ENCODE data around the gene TAPBPL.
A peak's percentile ranks its signal among the peaks of the same experiment; 100 is the strongest.
"Not testable (repeated sequence)": the region's sequence is repeated elsewhere in the genome, so short reads cannot be mapped to it uniquely, and the experiment has no call there.

TAPBPL gene, protein sequence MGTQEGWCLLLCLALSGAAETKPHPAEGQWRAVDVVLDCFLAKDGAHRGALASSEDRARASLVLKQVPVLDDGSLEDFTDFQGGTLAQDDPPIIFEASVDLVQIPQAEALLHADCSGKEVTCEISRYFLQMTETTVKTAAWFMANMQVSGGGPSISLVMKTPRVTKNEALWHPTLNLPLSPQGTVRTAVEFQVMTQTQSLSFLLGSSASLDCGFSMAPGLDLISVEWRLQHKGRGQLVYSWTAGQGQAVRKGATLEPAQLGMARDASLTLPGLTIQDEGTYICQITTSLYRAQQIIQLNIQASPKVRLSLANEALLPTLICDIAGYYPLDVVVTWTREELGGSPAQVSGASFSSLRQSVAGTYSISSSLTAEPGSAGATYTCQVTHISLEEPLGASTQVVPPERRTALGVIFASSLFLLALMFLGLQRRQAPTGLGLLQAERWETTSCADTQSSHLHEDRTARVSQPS

DNA sequence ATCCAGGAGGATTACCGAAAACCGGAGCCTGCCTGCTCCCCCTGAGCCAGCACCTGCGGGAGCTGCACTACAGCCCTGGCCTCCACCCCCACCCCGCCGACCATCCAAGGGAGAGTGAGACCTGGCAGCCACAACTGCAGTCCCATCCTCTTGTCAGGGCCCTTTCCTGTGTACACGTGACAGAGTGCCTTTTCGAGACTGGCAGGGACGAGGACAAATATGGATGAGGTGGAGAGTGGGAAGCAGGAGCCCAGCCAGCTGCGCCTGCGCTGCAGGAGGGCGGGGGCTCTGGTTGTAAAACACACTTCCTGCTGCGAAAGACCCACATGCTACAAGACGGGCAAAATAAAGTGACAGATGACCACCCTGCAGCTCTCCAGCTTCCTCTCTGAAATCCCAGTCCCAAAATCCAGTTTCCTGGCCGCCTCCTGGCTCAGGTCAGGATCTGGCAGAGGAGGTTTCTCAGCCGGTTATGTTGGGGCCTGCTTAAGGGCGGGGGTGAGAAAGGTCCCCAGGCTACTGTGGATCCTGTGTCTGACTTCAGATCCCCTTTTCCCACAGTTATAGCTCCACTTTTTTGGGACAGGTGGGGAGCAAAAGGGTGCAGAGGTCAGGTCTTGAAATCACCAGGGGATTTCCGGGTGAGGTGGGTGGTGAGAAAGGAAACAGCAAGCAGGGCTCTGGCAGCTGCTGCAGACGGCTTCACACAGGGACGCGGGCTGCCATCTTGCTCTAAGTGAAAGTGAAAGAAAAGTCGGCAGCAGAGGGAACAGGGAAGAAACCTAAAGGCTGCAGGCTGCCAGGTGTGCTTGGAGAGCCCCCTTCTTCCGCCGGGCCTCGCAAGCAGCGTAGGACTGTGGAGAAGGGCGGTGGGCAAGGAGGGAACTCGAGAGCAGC lies at the start of gene TAPBPL:
Gene TAPBPL (plus strand): TSS at position 695 of the 897 bp plus-strand sequence. CDS start 207 bp downstream, outside the sequence.
- DNase-seq (ENCODE audit: low read depth in 2 of 3, low spot score in 2 of 3), result peak in 1 of 3 experiments; percentile 60

DNA sequence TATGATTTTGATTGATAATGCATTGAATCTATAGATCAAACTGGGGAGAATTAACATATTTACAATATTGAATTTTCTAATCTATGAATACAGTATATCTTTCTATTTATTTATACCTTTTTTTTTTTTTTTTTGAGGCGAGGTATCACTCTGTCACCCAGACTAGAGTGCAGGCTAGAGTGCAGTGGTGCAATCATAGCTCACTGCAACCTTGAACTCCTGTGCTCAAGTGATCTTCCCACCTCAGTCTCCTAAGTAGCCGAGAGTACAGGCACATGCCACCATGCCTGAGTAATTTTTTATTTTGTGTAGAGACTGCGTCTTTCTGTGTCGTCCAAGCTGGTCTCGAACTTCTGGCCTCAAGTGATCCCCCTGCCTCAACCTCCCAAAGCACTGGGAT lies 47.5 kb upstream of the TAPBPL start:
- DNase-seq (ENCODE audit: low read depth in 2 of 3, low spot score in 2 of 3), result no peak

DNA sequence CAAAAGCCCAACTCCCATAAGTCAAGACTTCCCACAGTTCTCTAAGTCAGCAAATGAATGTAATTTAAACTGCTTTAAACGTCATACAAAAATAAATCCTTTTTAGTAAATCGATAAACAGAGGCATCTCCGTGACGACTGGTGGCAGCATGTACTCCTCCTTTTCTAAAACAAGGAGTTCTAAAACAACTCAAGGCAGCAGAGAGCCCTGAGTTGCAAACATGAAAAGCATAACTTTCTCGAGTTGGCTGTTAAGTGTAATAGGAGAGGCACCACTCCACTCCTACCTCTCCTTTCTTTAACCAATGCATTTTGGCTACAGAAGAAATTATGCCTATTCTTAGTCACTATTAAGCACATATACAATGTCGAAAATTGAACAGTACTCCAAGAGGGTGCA lies 45.9 kb upstream of the TAPBPL start:
- DNase-seq (ENCODE audit: low read depth in 2 of 3, low spot score in 2 of 3), result no peak

DNA sequence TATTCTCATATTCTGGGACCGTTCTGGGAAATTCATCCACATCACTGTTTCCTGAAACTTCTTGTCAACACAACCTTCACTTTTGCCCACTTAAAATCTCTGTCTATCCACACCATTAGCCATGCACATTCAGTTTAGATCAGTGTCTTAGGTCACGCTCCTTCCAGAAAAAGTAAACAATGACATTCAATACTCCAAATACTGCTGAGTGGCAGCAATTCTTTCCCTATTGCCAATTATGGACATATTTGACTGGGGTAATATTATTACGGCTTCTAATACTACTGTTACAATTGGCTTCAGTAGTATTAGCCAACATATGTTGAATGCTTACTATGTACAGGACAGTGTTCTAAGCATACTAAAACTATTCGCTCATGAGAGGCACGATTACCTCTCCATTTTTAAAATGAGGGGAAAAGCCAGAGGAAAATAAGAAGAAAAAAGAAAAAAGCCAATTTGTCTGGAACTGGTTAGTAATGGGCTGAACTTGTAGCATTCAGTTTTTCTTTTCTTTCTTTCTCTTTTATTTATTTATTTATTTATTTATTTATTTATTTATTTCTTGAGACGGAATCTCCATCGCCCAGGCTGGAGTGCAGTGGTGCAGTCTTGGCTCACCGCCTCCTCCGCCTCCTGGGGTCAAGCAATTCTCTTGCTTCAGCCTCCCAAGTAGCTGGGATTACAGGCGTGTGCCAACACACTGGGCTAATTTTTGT lies 44.4 kb upstream of the TAPBPL start:
- DNase-seq (ENCODE audit: low read depth in 2 of 3, low spot score in 2 of 3), result no peak

DNA sequence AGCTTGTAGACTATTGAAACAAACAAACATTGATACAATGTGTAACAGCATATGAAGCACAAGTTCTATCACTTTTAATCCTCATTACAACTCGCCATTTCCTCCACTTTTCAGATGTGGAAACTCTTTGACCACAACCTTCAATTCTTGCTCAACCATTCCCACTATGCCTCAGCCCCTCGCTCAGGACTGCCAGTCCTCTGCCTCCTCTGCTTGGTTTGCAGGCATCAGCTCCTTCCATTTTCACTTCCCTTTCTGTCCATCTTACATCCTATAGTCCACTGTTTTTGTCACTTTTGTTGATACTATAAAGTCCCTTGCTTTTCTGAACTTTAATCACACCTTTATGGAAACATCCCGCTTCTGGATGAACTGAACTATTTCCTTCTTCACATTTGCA lies 35.2 kb upstream of the TAPBPL start:
- no peak for DNase-seq (ENCODE audit: low read depth in 2 of 3, low spot score in 2 of 3)

DNA sequence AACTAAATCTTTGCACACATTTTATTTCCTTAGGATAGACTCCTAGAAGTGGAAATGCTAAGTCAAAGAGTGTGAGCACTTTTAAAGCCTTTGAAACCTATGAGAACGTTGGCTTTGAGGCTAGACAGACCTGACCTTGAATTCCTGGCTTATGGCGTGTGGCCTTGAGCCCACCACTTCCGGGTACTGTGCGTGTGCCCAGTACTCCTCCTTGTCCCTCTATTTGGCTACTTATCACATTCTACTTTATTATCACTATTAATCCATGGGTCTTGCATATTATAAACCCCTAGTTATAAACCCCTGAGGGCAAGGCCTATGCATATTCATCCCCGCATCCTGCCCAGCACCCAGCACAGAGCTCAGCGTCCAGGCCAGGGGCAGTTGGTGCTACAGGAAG lies 33.0 kb upstream of the TAPBPL start:
- no peak for DNase-seq (ENCODE audit: low read depth in 2 of 3, low spot score in 2 of 3)

DNA sequence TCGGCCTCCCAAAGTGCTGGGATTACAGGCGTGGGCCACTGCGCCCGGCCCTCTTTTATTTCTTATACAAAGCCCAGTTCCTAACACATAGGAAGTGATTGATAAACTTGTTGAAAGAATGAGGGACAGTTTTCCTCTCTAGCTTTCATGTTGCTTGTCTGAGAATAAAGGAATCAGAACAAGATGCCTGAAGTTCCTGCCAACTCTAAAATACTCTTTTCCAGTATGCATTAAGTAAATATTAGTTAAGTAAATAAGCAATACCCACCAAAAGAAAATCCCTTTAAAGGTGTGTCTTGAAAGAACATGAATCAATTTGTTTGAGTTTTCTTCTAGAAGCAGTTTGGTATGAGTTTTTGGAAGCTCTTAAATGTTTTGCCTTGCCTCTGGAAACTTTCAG lies 31.5 kb upstream of the TAPBPL start:
- no peak for DNase-seq (ENCODE audit: low read depth in 2 of 3, low spot score in 2 of 3)

DNA sequence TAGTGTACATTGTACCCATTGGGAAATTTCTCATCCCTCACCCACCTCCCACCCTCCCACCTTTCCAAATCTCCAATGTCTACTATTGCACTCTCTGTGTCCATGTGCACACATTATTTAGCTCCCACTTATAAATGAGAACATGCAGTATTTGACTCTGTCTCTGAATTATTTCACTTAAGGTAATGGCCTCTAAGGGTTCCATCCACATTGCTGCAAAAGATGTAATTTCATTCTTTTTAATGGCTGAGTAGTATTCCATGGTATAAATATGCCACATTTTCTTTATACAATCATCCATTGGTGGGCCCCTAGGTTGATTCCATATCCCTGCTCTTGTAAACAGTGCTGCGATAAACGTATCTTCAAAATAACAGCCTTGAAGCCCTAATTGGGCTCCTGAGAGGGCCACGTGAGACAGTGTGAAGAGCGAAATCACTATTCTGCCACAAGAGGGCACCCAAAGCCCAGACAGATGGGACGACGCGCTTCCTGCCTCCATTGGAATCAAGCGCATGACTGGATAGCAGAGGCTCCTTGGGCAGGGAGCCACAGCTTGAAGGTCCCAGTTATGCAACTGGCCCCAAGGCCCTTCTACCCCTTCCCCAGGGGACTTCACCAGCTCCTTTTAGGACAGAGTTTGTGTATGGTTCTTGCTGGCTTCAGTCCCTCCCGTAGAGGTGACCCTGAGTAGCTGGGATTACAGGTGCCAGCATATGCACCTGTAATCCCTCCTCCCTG lies 28.4 kb upstream of the TAPBPL start:
- peak in 1 of 3 experiments; percentile 31 for DNase-seq (ENCODE audit: low read depth in 2 of 3, low spot score in 2 of 3)

DNA sequence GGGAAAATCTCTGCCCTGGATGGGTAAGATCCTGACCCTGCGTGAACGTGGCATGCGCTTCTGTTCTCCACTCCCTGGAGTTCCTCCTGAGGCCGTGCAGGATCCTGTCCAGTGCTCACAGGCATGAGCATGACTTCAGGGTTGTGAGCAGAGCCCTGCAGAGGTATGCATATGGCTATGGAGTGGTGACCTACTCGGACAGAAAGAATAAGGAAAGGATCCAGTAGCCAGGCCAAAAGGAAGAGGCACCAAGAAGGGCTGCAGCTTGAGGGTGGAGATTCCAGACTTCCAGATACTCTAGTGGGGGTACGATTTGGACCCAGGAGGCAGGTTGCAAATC lies 27.9 kb upstream of the TAPBPL start:
- DNase-seq (ENCODE audit: low read depth in 2 of 3, low spot score in 2 of 3), result no peak

DNA sequence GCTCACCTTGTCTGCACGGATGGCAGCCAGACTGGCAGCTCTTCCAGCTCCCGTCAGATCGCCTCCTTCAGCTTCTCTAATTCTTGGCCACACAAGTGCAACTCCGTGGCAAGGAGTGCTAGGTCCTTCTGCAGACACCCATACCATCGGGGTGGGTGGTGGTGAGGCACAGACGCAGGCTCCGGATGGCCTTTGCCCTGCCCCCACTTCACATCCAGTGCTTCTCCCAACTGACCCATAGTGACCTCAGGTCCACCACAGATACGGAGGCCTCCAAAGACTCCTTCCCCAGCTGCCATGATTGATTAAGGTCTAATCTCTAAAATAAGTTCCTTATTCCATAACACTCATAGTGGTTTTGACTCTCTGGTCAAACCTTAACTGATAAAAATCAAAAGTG lies 27.0 kb upstream of the TAPBPL start:
- no peak for DNase-seq (ENCODE audit: low read depth in 2 of 3, low spot score in 2 of 3)

DNA sequence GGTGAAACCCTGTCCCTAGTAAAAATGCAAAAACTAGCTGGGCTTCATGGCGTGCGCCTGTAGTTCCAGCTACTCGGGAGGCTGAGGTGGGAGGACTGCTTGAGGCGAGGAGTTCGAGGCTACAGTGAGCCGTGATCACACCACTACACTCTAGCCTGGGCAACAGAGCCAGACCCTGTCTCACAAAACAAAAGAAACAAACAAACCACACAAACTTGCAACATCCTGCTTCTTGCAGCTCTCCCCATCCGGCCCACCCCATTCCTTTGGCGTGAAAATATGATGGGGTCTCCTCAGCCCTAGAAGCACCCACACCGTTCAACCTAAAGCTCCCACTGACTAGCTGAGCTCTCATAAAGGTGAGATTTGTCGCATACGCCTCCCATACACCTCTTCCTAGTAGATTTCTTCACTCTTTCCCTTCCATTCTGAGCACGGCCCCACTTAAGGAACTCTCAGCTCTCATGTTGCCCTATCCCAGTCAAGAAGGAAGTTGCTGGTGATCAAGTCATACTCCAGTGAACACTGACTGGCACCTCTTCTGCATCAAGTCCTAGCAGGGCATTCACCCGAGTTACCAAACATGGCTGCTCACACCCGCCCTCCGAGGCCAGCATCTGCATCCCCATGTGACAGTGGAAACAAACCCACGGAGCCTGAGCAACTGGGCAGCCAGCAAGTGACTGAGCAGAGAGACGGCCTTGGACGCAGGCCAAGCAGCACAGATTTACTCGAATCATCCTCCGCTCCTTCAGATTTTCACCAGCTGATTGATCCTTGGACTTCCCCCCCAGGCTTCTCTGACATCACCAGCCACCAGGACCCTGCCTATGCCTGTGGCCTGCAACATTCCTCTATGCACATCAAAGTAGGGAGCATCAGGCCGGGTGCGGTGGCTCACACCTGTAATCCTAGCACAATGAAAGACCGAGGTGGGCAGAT lies 26.0 kb upstream of the TAPBPL start:
- DNase-seq (ENCODE audit: low read depth in 2 of 3, low spot score in 2 of 3), result no peak

DNA sequence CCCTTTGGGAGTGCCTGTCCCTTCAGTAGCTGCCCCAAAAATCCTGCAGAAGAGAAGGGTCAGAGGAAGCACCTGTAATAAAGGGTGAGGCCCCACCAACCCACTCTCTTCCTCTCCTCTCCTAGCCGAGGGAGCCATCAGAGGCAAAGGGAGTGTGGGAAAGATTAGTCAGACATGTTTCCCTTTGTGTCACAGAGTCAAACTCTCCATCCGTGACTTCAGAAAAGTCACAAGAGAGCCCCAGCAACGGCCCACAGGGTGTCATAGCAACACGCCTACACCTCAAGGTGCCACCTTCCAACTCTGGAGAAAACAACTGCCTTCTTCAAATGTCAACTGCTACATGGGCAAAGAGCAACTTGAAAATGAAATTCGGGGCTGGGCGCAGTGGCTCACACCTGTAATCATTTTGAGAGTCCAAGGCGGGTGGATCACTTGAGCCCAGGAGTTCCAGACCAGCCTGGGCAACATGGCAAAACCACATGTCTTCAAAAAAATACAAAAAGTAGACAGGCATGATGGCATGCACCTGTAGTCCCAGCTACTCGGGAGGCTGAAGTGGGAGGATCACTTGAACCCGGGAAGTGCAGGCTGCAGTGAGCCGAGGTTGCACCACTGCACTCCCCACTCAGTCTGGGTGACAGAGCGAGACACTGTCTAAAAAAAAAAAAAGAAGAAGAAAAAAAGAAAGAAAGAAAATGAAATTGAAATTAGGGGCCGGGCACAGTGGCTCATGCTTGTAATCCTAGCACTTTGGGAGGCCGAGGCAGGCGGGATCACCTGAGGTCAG lies 24.8 kb upstream of the TAPBPL start:
- peak; percentile 74 to 85 (median 79) for DNase-seq (ENCODE audit: low read depth in 2 of 3, low spot score in 2 of 3)

DNA sequence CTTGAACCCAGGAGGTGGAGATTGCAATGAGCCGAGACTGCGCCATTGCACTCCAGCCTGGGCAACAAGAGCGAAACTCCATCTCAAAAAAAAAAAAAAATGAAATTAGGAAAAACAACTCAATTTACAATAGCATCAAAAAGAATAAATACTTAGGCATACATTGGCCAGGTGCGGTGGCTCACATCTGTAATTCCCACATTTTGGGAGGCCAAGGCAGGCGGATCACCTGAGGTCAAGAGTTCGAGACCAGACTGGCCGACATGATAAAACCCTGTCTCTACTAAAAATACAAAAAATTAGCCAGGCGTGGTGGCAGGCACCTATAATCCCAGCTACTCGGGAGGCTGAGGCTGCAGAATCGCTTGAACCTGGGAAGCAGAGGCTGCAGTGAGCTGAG lies 24.0 kb upstream of the TAPBPL start:
- DNase-seq (ENCODE audit: low read depth in 2 of 3, low spot score in 2 of 3), result not testable (repeated sequence)

DNA sequence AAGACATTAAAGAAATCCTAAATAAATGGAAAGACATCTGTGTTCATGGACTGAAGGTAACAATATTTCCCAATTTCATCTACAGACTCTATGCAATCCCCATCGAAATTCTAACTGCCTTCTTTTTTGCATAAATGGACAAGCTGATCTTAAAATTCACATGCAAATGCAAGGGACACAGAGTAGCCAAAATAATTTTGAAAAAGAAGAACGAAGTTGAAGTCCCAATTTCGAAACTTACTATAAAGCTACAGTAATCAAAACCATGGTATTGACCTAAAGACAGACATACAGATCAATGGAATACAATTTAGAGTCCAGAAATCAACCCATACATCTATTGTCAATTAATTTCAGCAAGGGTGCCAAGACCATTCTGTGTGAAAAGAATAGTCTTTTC lies 23.5 kb upstream of the TAPBPL start:
- DNase-seq (ENCODE audit: low read depth in 2 of 3, low spot score in 2 of 3), result no peak

DNA sequence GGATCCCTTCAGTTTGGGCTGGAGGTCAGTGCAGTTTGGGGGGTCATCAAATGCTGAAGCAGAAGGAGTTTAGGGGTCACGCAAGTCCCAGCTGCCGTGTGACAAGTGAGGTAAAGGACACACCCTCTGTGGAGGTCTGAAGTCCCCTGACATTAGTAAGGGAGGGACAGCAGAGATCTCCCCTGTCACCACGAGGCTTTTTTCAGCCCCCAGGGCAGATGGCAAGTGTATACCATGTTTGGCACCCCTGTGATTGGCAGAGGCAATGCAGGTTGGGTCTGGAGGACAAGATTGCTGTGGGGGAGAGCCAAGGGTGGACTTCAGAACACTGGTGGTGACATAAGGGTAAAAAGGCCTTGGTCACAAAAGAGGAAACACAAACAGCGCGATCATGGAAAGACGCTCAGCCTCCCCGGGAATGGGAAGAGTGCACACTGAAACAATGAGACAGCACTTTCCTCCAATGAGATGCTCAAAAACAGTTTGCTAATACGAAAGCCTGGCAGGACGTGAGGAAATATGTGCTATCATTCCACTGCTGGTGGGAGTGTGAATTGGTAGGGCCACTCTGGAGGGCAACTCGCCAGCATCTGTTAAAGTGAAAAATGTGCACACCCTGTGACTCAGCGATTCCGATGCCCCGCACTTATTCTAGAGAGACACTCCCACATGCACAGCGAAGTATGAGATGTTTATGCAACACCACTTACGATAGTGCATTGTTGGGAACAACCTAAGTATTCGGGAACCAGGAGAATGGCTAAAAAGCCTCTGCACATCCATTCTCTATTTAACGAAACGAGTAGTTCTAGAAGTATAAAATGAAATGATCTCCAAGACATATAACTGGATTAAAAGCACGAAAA lies 21.5 kb upstream of the TAPBPL start:
- no peak for DNase-seq (ENCODE audit: low read depth in 2 of 3, low spot score in 2 of 3)

DNA sequence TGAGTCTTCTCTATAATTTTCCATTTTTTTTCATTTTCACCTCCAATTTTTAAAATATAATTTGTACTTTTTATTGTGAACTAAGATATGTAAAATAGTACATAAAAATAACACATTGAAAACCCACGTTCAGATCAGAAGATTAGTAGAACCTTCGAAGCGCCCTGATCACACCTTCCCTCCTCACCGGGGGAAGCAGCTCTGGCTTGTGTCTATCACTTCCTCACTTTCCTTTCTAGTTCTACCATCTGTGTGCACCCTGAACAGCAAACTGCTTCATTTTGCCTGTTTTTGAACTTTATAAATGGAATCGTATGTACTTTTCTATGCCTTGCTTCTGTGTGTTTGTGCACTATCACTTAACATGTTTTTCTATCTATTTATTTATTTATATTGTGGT lies 18.9 kb upstream of the TAPBPL start:
- no peak for DNase-seq (ENCODE audit: low read depth in 2 of 3, low spot score in 2 of 3)

DNA sequence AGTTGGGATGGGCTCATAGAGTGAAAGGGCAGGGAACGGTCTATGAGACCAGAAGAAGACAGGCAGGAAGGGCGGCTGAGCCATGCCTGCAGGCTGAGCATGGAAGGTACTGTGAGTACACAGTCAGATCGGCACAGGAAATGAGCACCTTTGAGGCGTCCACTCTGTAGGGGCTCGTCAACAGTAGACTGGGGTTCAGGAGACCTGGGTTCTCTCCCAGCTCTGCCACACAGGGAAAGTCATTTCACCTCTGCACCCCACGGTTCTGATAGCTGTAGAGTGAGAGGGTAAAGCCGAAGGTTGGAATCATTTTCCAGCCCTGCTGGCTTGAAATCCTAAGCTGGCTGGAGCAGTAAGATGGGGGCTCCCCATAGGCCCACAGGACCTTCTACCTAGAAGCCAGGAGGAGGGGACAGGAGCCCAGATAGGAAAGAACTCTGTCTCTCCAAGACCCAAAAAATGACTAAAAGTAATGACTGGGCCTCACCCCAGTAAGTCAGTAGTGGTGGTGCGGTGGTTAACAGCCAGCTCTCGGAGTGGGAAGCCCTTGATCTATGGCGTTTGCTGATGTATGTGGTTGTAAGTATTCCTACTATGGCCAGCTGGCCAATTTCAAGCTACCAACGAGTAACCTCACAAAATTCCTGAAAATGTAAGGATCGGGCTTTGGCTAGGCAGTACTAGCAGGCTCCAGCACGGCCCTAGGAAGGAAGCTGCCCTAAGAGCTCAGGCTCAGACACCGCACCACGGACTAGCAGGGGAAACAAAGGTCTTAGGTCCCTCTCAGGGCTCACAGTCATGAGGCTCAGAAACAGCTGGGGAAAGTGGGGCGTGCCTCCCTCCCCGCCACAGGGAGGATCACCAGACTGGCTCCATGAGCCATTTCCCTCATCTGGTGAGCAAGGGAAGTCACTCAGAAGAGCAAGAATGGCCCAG lies 17.4 kb upstream of the TAPBPL start:
- DNase-seq (ENCODE audit: low read depth in 2 of 3, low spot score in 2 of 3), result no peak
